Stimulated activated CD8-positive, alpha-beta memory T cell treated with anti-CD3 and anti-CD28 coated beads, Interleukin-4, amount 100 ng/mL, for 48 hours (primary cell): ENCODE measurements around the gene PTCRA.
"Not testable (repeated sequence)": the region's sequence is repeated elsewhere in the genome, so short reads cannot be mapped to it uniquely, and the experiment has no call there.

Experiments
- DNase-seq: peaks from one replicate; pipeline ENCODE4 v3.0.0-alpha.2; 2020

The PTCRA gene

GRCh38 chr6:42947950-42948349 is 32.1 kb downstream of the PTCRA start:
- no peak for DNase-seq

GRCh38 chr6:42952389-42952788 is 36.5 kb downstream of the PTCRA start:
- no peak for DNase-seq

- DNase-seq, result not testable (repeated sequence)
Measured at GRCh38 chr6:42954405-42954804, 38.6 kb downstream of the PTCRA start.

GRCh38 chr6:42958125-42958524 is 42.3 kb downstream of the PTCRA start:
- DNase-seq, result no peak

GRCh38 chr6:42959917-42960242 is 44.0 kb downstream of the PTCRA start:
- no peak for DNase-seq

- DNase-seq, result peak; percentile 54
Measured at GRCh38 chr6:42960243-42961019, 44.6 kb downstream of the PTCRA start, which contains the start of gene GNMT. Gene GNMT (plus strand): TSS chr6:42960754. CDS start chr6:42960768, 14 bp downstream.

GRCh38 chr6:42961020-42961470 is 45.2 kb downstream of the PTCRA start:
- DNase-seq, result no peak

GRCh38 chr6:42962096-42962495 is 46.2 kb downstream of the PTCRA start:
- DNase-seq, result no peak

GRCh38 chr6:42962502-42963178 is 46.8 kb downstream of the PTCRA start:
- DNase-seq, result no peak

- no peak for DNase-seq
Measured at GRCh38 chr6:42963179-42963854, 47.5 kb downstream of the PTCRA start.

GRCh38 chr6:42963855-42964605 is 48.2 kb downstream of the PTCRA start:
- peak; percentile 62 for DNase-seq

GRCh38 chr6:42966571-42966970 is 50.7 kb downstream of the PTCRA start:
- DNase-seq, result no peak

GRCh38 chr6:42967228-42967627 is 51.4 kb downstream of the PTCRA start:
- no peak for DNase-seq

GRCh38 chr6:42968126-42968701 is 52.4 kb downstream of the PTCRA start:
- DNase-seq, result no peak

- DNase-seq, result no peak
Measured at GRCh38 chr6:42968783-42969182, 52.9 kb downstream of the PTCRA start.

GRCh38 chr6:42969431-42969830 is 53.6 kb downstream of the PTCRA start:
- no peak for DNase-seq

- no peak for DNase-seq
Measured at GRCh38 chr6:42969934-42970333, 54.1 kb downstream of the PTCRA start.

- no peak for DNase-seq
Measured at GRCh38 chr6:42970871-42971612, 55.2 kb downstream of the PTCRA start.

GRCh38 chr6:42971746-42972327 is 56.0 kb downstream of the PTCRA start:
- no peak for DNase-seq

- DNase-seq, result no peak
Measured at GRCh38 chr6:42973926-42974325, 58.1 kb downstream of the PTCRA start.

GRCh38 chr6:42974919-42975505 is 59.2 kb downstream of the PTCRA start:
- no peak for DNase-seq
